HUES6 (cell line): ENCODE data around the gene ENPP6.
A peak's percentile ranks its signal among the peaks of the same experiment; 100 is the strongest.
"Not testable (repeated sequence)": the region's sequence is repeated elsewhere in the genome, so short reads cannot be mapped to it uniquely, and the experiment has no call there.

ENCODE experiments used
- H3K27ac ChIP-seq: 2 replicates; pipeline ENCODE4 v1.7.0; 2013; ENCODE audit warnings: low read depth, mild to moderate bottlenecking, low read length, inconsistent platforms
- H3K27me3 ChIP-seq: 2 replicates; pipeline ENCODE4 v1.6.1; 2013; ENCODE audit warnings: low read length; ENCODE audit not compliant: control insufficient read depth, insufficient read depth
- H3K36me3 ChIP-seq: 2 replicates; pipeline ENCODE4 v1.6.1; 2013; ENCODE audit warnings: low read length; ENCODE audit not compliant: control insufficient read depth, insufficient read depth
- H3K4me1 ChIP-seq: 2 replicates; pipeline ENCODE4 v1.6.1; 2013; ENCODE audit warnings: low read length; ENCODE audit not compliant: control insufficient read depth, insufficient read depth
- H3K4me3 ChIP-seq: 2 replicates; pipeline ENCODE4 v1.5.1; 2013; ENCODE audit warnings: low read depth, low read length
- H3K9ac ChIP-seq: one replicate; pipeline ENCODE4 v1.6.1; 2013; ENCODE audit warnings: mild to moderate bottlenecking, low read length
- H3K9me3 ChIP-seq: 2 replicates; pipeline ENCODE4 v1.6.1; 2013; ENCODE audit warnings: low read depth, low read length; ENCODE audit not compliant: control insufficient read depth, insufficient read depth

ENPP6 gene

GRCh38 chr4:184234155-184234554, 16.5 kb upstream of the ENPP6 start:
- H3K4me1 ChIP-seq = no peaks in the 10 kb centered on the region; the same call in 1 of the 2 replicates
- no peaks in the 10 kb centered on the region for H3K9me3 ChIP-seq
- no peaks in the 10 kb centered on the region for H3K36me3 ChIP-seq
- H3K9ac ChIP-seq = no peak overlapping the region
- H3K27me3 ChIP-seq = no peaks in the 10 kb centered on the region
- no peak overlapping the region for H3K4me3 ChIP-seq
- no peak overlapping the region for H3K27ac ChIP-seq

- Histone ChIP-seq H3K27me3 (no peaks in the 10 kb centered on the region), H3K36me3 (no peaks in the 10 kb centered on the region), H3K4me1 (no peaks in the 10 kb centered on the region; the same call in 1 of the 2 replicates), H3K9me3 (no peaks in the 10 kb centered on the region), H3K9ac (no peak overlapping the region), H3K4me3 (no peak overlapping the region), H3K27ac (no peak overlapping the region)
Observed at GRCh38 chr4:184232975-184233374, 15.3 kb upstream of the ENPP6 start.

GRCh38 chr4:184232202-184232601, 14.5 kb upstream of the ENPP6 start:
- H3K27ac ChIP-seq = no peak overlapping the region
- H3K36me3 ChIP-seq = no peaks in the 10 kb centered on the region
- no peaks in the 10 kb centered on the region for H3K9me3 ChIP-seq
- no peaks in the 10 kb centered on the region; the same call in 1 of the 2 replicates for H3K4me1 ChIP-seq
- no peak overlapping the region for H3K9ac ChIP-seq
- no peaks in the 10 kb centered on the region for H3K27me3 ChIP-seq
- no peak overlapping the region for H3K4me3 ChIP-seq

- Histone ChIP-seq H3K36me3 (no peaks in the 10 kb centered on the region), H3K9me3 (no peaks in the 10 kb centered on the region), H3K4me1 (no peaks in the 10 kb centered on the region), H3K27ac (no peak overlapping the region), H3K27me3 (no peaks in the 10 kb centered on the region), H3K4me3 (no peak overlapping the region), H3K9ac (no peak overlapping the region)
Observed at GRCh38 chr4:184231573-184231972, 13.9 kb upstream of the ENPP6 start.

GRCh38 chr4:184228056-184228705, 10.5 kb upstream of the ENPP6 start:
- no peaks in the 10 kb centered on the region for H3K4me1 ChIP-seq
- H3K27ac ChIP-seq = no peak overlapping the region
- H3K9ac ChIP-seq = no peak overlapping the region
- no peak overlapping the region for H3K4me3 ChIP-seq
- no peaks in the 10 kb centered on the region for H3K9me3 ChIP-seq
- no peaks in the 10 kb centered on the region for H3K27me3 ChIP-seq
- no peaks in the 10 kb centered on the region for H3K36me3 ChIP-seq

GRCh38 chr4:184216515-184216914, 1.2 kb downstream of the ENPP6 start:
- H3K4me3 ChIP-seq = no peak overlapping the region
- H3K4me1 ChIP-seq = no peaks in the 10 kb centered on the region
- no peak overlapping the region for H3K9ac ChIP-seq
- no peaks in the 10 kb centered on the region for H3K9me3 ChIP-seq
- no peaks in the 10 kb centered on the region for H3K36me3 ChIP-seq
- H3K27me3 ChIP-seq = no peaks in the 10 kb centered on the region
- no peak overlapping the region for H3K27ac ChIP-seq

- Histone ChIP-seq H3K36me3 (no peaks in the 10 kb centered on the region), H3K9ac (no peak overlapping the region), H3K27ac (no peak overlapping the region), H3K4me3 (no peak overlapping the region), H3K9me3 (no peaks in the 10 kb centered on the region), H3K4me1 (no peaks in the 10 kb centered on the region), H3K27me3 (no peaks in the 10 kb centered on the region)
Observed at GRCh38 chr4:184215709-184216328, 1.9 kb downstream of the ENPP6 start.

GRCh38 chr4:184214931-184215330, 2.7 kb downstream of the ENPP6 start:
- Histone ChIP-seq H3K4me3 (no peak overlapping the region), H3K36me3 (no peaks in the 10 kb centered on the region), H3K27me3 (no peaks in the 10 kb centered on the region), H3K4me1 (no peaks in the 10 kb centered on the region), H3K9ac (no peak overlapping the region), H3K9me3 (no peaks in the 10 kb centered on the region), H3K27ac (no peak overlapping the region)

- not testable (repeated sequence) for H3K27ac ChIP-seq, H3K36me3 ChIP-seq, H3K4me1 ChIP-seq, H3K27me3 ChIP-seq
- peaks cover 14% of the 10 kb centered on the region for H3K9me3 ChIP-seq
- H3K9ac ChIP-seq = peak overlapping the region; percentile 46
- H3K4me3 ChIP-seq = peak overlapping the region; percentile 52; the same call in 1 of the 2 replicates
Observed at GRCh38 chr4:184207734-184208607, 9.7 kb downstream of the ENPP6 start.

- no peaks in the 10 kb centered on the region for H3K36me3 ChIP-seq
- no peak overlapping the region for H3K27ac ChIP-seq
- H3K4me1 ChIP-seq = peaks cover 4% of the 10 kb centered on the region
- H3K9ac ChIP-seq = no peak overlapping the region
- peaks cover 14% of the 10 kb centered on the region for H3K9me3 ChIP-seq
- H3K27me3 ChIP-seq = no peaks in the 10 kb centered on the region
- H3K4me3 ChIP-seq = no peak overlapping the region
Observed at GRCh38 chr4:184205243-184205642, 12.4 kb downstream of the ENPP6 start.

GRCh38 chr4:184203300-184203699, 14.4 kb downstream of the ENPP6 start:
- H3K9ac ChIP-seq = no peak overlapping the region
- no peak overlapping the region for H3K27ac ChIP-seq
- no peaks in the 10 kb centered on the region for H3K27me3 ChIP-seq
- no peak overlapping the region for H3K4me3 ChIP-seq
- H3K36me3 ChIP-seq = no peaks in the 10 kb centered on the region
- peaks cover 18% of the 10 kb centered on the region for H3K9me3 ChIP-seq
- H3K4me1 ChIP-seq = peaks cover 4% of the 10 kb centered on the region
